GM19025 (cell line): ENCODE results near the gene TARP.

Experiments
- ATAC-seq: cut with Tn5 transposase; IDR thresholded peaks from one replicate; pipeline ENCODE4 v1.9.1; 2021; ENCODE audit warnings: mild to moderate bottlenecking, low read depth, moderate library complexity; ENCODE audit not compliant: unreplicated experiment

TARP gene

DNA sequence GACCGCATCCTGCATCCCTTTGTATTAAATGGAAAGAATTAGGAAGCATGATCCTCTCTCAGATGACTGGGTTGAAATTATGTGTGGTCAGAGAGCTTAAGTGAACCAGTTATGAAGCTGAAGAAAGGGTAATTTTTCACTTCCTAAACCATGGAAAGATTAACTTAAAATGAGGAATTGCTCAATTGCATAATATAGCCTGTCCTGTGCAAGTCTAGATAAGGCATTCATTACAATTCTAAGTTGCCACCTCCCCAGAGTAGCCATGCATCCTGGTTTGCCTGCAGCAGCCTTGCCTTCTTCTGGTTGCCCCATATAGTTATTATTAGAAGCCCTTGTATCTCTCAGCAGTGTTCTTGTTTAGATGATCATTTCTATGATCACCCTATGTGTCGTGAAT, 50.1 kb downstream of the TARP start:
- ATAC-seq, result no peak

DNA sequence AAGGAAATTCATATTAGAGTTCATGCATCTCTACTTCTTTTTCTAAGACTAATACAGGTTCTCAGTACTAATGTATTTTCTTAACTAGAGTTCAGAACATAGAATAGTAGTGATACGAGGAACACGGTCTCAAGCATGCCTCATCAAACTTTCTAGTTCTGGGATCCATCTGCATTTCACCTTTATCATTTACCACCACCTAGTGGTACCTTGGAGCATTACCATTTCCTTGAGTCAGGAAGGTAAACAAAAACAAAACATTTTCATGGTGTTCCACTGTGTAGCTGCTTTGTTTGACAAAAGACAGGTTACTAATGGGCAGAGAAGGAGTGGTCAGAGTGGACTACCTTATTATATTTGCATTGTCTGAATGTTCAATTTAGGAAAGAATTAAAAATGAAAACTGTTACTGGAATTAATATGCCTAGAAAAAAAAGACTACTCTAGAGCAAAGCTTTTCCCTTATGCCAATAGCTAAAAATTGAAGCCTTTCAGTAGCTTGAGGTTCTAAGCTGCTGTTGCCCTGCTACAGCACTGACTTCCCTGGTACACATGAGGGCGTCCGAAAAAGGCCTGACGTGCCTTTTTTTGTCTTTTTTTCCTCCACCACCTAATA, 50.8 kb downstream of the TARP start:
- ATAC-seq, result no peak

GRCh38 chr7:38220452-38220851, 53.0 kb downstream of the TARP start:
- peak; percentile 58 for ATAC-seq

DNA sequence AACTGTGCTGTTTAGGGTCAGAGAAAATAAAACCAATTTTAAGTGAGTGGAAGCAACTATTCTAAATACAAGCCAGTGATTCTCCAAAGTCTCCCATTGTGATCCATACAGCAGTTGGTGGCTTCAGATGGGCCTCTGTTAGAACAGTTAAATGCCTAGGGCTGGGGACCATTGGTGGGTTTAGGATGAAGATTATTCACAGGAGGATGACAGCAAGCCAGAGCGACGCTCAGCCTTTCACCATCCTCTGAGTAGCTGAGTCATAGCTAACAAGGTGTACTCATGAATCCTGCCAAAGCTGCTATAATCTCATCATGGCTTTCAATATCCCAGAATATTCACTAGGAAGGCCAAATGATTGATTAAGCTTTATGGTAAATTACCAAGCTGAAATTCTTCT, 55.8 kb downstream of the TARP start:
- no peak for ATAC-seq

- peak; percentile 75 for ATAC-seq
Observed at GRCh38 chr7:38215735-38216670, 57.4 kb downstream of the TARP start.

DNA sequence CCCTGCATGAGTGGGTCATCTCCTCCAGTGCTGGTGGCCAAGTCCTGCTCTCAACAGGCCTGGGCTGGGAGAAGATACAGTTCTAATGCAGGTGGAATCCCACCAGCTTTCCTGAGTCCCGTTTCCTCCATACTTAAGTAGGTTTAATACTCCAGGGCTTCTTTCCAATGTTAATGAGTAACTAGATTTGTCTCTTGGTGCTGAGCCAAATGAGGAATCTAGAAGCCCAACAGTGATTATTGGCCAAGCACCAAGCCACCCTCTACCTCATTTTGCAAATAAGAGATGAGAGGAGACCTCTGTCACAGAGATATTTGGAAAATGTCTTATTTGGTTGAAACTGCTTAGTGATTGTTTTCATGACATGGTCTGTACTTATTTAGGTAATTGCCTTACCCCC, 58.3 kb downstream of the TARP start:
- no peak for ATAC-seq

GRCh38 chr7:38211940-38212339, 61.5 kb downstream of the TARP start:
- no peak for ATAC-seq

GRCh38 chr7:38211486-38211885, 62.0 kb downstream of the TARP start:
- no peak for ATAC-seq
